HUES6 (cell line): ENCODE results near the gene LRP3.
"Not testable (repeated sequence)": the region's sequence is repeated elsewhere in the genome, so short reads cannot be mapped to it uniquely, and the experiment has no call there.

Experiments
- H3K27ac ChIP-seq: 2 replicates; pipeline ENCODE4 v1.7.0; 2013; ENCODE audit warnings: low read depth, mild to moderate bottlenecking, low read length, inconsistent platforms
- H3K27me3 ChIP-seq: 2 replicates; pipeline ENCODE4 v1.6.1; 2013; ENCODE audit warnings: low read length; ENCODE audit not compliant: control insufficient read depth, insufficient read depth
- H3K36me3 ChIP-seq: 2 replicates; pipeline ENCODE4 v1.6.1; 2013; ENCODE audit warnings: low read length; ENCODE audit not compliant: control insufficient read depth, insufficient read depth
- H3K4me1 ChIP-seq: 2 replicates; pipeline ENCODE4 v1.6.1; 2013; ENCODE audit warnings: low read length; ENCODE audit not compliant: control insufficient read depth, insufficient read depth
- H3K4me3 ChIP-seq: 2 replicates; pipeline ENCODE4 v1.5.1; 2013; ENCODE audit warnings: low read depth, low read length
- H3K9ac ChIP-seq: one replicate; pipeline ENCODE4 v1.6.1; 2013; ENCODE audit warnings: mild to moderate bottlenecking, low read length
- H3K9me3 ChIP-seq: 2 replicates; pipeline ENCODE4 v1.6.1; 2013; ENCODE audit warnings: low read depth, low read length; ENCODE audit not compliant: control insufficient read depth, insufficient read depth

LRP3 gene

DNA sequence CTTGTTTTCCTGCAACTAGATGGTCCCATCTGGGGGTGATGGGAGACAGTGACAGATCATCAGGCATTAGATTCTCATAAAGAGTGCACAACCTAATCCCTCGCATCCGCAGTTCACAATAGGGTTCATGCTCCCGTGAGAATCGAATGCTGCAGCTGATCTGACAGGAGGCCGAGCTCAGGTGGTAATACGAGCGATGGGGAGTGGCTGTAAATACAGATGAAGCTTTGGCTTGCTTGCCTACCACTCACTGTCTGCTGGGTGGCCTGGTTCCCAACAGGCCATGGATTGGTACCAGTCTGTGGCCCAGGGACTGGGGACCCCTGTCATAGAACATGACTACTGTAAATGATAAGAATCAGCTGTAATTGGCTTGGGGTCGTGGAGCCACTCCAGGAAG, 34.2 kb upstream of the LRP3 start:
- H3K9me3 ChIP-seq: peaks cover 3% of the 10 kb centered on the region; the same call in 1 of the 2 replicates
- H3K27ac ChIP-seq: no peak overlapping the region
- no peaks in the 10 kb centered on the region for H3K36me3 ChIP-seq
- no peaks in the 10 kb centered on the region for H3K4me1 ChIP-seq
- H3K9ac ChIP-seq: no peak overlapping the region
- no peak overlapping the region for H3K4me3 ChIP-seq
- H3K27me3 ChIP-seq: no peaks in the 10 kb centered on the region

DNA sequence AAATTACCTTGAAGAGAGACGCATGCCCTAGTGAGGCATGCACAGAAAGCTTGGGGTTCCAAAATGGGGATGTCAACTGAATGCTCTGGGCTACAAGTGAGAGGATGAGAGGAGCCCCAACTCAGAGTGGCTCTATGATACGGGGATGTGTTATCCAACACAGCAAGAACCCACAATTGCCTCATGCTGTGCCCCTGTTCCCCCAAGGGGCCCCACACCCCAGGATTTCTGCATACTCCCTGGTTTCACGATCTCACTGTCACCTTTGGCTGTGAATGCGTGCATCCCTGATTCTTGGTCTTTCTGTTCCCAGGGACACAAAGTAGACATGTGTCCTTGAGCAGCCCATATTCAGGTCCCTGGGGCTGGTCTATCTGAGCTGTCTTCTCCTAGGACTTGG, 32.9 kb upstream of the LRP3 start:
- Histone ChIP-seq H3K9ac (no peak overlapping the region), H3K36me3 (no peaks in the 10 kb centered on the region), H3K27me3 (no peaks in the 10 kb centered on the region), H3K4me1 (no peaks in the 10 kb centered on the region), H3K27ac (no peak overlapping the region), H3K4me3 (no peak overlapping the region), H3K9me3 (peaks cover 3% of the 10 kb centered on the region; the same call in 1 of the 2 replicates)

DNA sequence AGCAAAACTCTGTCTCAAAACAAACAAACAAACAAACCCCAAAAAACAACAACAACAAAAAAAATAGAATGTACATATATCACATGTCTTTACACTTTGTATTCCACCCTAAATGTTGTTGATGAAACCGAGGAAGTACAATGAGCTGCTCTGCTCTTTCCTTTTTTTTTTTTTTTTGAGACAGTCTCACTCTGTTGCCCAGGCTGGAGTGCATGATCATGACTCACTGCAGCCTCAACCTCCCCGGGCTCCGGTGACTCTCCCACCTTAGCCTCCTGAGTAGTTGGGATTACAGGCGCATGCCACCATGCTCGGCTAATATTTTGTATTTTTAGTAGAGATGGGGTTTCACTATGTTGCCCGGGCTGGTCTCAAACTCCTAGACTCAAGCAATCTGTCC, 30.6 kb upstream of the LRP3 start:
- Histone ChIP-seq H3K4me1 (no peaks in the 10 kb centered on the region), H3K27me3 (no peaks in the 10 kb centered on the region), H3K36me3 (no peaks in the 10 kb centered on the region), H3K4me3 (no peak overlapping the region), H3K27ac (no peak overlapping the region), H3K9ac (no peak overlapping the region), H3K9me3 (peaks cover 9% of the 10 kb centered on the region)

DNA sequence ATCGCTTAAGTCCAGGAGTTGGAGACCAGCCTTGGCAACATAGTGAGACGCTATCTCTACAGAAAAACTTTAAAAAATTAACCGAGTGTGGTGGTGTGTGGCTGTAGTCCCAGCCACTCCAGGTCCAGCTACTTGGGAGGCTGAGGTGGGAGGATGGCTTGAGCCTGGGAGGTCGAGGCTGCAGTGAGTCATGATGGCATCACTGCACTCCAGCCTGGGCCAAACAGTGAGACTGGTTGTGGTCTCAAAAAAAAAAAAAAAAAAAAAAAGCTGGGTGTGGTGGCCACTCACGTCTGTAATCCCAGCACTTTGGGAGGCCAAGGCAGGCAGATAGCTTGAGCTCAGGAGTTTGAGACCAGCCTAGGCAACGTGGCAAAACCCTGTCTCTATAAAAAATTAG, 28.1 kb upstream of the LRP3 start:
- not testable (repeated sequence) for H3K4me3 ChIP-seq, H3K36me3 ChIP-seq, H3K27me3 ChIP-seq, H3K9ac ChIP-seq, H3K27ac ChIP-seq, H3K4me1 ChIP-seq
- peaks cover 11% of the 10 kb centered on the region for H3K9me3 ChIP-seq

DNA sequence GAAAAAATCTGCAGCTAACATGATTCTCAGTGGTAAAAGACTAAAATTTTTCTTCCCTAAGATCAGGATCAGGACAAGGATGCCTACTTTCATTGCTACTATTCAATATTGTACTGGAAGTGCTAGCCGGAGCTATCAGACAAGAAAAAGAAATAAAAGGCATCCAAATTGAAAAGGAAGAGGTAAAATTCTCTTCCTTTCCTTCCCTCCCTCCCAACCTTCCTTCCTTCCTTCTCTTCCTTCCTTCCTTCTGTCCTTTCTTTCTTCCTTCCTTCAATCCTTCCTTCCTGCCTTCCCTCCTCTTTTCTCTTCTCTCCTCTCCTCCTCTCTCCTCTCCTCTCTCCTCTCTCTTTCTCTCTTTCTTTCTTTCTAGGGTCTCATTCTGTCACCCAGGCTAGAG, 26.7 kb upstream of the LRP3 start:
- Histone ChIP-seq H3K4me3 (no peak overlapping the region), H3K27me3 (no peaks in the 10 kb centered on the region), H3K27ac (no peak overlapping the region), H3K9me3 (peaks cover 11% of the 10 kb centered on the region), H3K9ac (no peak overlapping the region), H3K4me1 (no peaks in the 10 kb centered on the region), H3K36me3 (no peaks in the 10 kb centered on the region)

DNA sequence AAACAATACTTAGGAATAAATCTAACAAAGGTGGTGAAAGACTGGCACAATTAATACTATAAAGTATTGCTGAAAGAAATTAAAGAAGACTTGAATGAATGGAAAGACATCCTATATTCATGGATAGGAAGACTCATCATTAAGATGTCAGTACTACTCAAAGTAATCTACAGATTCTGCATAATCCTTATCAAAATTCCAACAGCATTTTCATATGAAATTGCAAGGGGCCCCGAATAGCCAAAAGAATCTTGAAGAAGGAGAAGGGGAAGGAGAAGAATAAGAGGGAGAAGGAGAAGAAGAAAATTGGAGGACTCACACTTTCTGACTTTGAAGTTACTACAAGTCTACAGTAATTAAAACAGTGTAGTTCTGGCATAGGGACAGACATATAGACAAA, 25.6 kb upstream of the LRP3 start:
- peaks cover 5% of the 10 kb centered on the region; the same call in 1 of the 2 replicates for H3K4me1 ChIP-seq
- H3K9me3 ChIP-seq: peaks cover 11% of the 10 kb centered on the region
- H3K4me3 ChIP-seq: no peak overlapping the region
- H3K27me3 ChIP-seq: no peaks in the 10 kb centered on the region
- no peaks in the 10 kb centered on the region for H3K36me3 ChIP-seq
- H3K27ac ChIP-seq: no peak overlapping the region
- H3K9ac ChIP-seq: no peak overlapping the region

DNA sequence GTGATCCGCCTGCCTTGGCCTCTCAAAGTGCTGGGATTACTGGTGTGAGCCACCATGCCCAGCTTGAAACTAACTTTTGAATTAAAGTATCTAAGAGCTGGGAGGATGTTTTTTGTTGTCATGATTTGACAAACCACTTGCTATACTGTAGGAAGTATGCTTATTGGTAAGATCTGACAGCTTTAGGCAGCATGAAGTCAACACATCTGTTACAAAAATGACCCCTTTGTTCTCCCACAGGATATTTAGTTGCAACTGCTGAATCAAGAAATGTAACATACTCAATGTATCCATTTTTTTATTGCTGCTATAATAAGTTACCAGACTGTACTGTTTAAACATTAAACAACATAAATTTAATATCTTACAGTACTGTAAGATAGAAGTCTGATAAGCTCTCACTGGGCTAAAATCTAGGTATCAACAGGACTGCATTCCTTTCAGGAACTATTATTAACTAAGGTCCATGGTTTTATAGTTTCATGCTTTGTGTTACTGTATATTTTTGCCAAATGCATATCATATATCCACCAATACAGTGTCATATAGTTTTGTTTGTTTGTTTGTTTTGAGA, 22.8 kb upstream of the LRP3 start:
- Histone ChIP-seq H3K9me3 (peaks cover 11% of the 10 kb centered on the region), H3K27ac (no peak overlapping the region), H3K4me1 (peaks cover 12% of the 10 kb centered on the region), H3K4me3 (no peak overlapping the region), H3K36me3 (no peaks in the 10 kb centered on the region), H3K27me3 (no peaks in the 10 kb centered on the region), H3K9ac (no peak overlapping the region)

DNA sequence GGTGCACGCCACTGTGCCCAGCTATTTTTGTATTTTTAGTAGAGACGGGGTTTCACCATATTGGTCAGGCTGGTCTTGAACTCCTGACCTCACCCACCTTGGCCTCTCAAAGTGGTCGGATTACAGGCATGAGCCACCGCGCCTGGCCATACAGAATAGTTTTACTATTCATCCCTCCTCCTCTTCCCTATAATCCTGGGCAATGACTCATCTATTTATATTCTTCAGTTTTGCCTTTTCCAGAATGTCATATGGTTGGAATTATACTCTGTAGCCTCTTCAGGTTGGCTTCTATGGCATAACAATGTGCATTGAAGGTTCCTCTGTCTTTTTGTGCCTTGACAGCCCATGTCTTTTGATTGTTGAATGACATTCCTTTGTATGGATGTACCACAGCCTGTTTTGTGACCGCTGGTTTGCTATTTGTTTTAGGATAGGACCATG, 22.2 kb upstream of the LRP3 start:
- H3K4me1 ChIP-seq: peaks cover 12% of the 10 kb centered on the region
- no peak overlapping the region for H3K4me3 ChIP-seq
- H3K27ac ChIP-seq: no peak overlapping the region
- H3K27me3 ChIP-seq: no peaks in the 10 kb centered on the region
- no peak overlapping the region for H3K9ac ChIP-seq
- peaks cover 11% of the 10 kb centered on the region for H3K9me3 ChIP-seq
- H3K36me3 ChIP-seq: no peaks in the 10 kb centered on the region

DNA sequence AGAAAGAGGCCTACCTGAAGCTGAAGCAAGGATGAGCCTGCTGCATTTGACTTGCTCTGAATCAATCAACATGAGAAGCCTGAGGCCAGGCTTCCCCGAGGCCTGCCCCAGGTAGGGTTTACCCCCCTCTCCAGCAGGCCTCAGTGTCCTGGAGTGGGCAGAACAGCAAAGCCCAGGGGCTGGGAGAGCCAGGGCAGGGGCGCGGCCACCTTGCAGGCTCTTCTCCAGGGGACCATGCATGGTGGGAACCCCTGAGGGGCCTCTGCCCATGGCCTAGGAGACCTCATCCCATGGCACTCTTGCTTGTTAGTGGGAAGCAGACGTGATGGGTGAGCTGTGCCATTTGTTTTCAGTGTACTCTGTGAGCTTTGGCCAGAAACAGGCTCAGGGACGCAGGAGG, 19.9 kb upstream of the LRP3 start:
- H3K4me1 ChIP-seq: peaks cover 12% of the 10 kb centered on the region
- no peak overlapping the region for H3K9ac ChIP-seq
- peaks cover 9% of the 10 kb centered on the region for H3K27me3 ChIP-seq
- H3K27ac ChIP-seq: no peak overlapping the region
- H3K4me3 ChIP-seq: no peak overlapping the region
- H3K36me3 ChIP-seq: no peaks in the 10 kb centered on the region
- peaks cover 2% of the 10 kb centered on the region; the same call in 1 of the 2 replicates for H3K9me3 ChIP-seq

DNA sequence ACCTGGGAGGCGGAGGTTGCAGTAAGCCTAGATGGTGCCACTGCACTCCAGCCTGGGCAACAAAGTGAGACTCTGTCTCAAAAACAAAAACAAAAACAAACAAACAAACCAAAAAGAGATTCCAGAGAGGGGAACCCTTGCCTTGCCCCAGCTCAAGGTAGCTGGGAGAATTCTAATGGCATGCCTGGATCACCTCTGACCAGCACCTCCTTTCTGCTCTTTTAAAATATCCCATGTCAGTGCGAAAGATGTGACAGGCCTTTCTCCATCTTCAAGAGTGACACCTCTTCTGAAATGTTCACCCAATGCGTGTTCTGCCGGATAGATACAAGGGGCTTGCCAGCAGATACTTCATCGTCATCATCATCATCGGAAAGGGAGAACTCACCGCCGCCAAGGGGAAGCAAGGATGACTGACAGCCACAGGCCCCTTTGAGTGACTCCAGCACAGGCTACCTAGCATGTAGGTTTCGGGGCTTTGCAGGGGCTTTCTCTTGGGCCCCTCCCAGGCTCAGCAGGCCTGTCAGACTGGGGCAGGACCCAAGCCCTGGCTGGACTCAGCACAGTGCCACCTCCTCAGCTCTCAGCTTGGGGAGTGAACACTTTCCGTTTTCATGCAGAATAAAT, 18.9 kb upstream of the LRP3 start:
- peak overlapping the region; percentile 78 for H3K4me3 ChIP-seq
- peaks cover 12% of the 10 kb centered on the region for H3K4me1 ChIP-seq
- H3K9me3 ChIP-seq: no peaks in the 10 kb centered on the region
- no peaks in the 10 kb centered on the region for H3K36me3 ChIP-seq
- H3K27ac ChIP-seq: no peak overlapping the region
- no peak overlapping the region for H3K9ac ChIP-seq
- peaks cover 9% of the 10 kb centered on the region for H3K27me3 ChIP-seq

DNA sequence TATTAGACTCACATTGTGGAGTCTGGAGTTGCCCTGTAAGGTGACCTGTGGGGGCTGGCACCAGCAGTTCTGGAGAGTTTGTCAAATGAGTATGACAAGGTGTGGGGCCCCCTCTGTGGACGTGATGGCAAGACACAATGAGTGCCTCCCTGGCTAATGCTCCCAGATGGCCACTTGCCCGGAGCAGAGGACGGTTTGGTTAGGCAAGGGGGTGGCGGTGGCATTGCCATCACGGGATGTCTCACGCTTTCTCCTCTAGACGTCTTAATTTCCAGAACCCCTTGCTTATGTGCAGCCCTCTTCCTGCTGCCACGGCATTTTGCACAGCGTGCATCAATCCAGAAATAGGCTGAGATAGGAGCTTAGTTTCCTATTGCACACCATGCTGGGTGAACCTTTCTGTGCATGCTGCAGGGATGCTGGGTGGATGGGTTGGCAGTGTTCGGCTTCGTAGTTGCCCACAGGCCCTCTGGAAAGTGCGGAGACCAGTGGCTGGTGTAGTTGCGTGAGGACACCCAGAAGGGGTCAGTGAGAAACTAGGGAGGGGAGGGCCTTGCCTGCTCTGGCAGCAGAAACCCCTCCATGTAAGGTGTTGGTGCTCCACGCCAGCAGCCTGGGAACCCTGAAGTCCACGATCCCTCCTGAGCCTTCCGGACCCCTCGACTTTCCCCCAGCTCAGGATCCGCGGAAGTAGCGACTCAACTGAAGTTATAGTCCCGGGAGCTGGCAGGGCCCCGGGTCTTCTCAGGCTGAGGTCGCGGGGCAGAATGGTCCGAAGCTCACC, 18.1 kb upstream of the LRP3 start:
- Histone ChIP-seq H3K27ac (peak overlapping the region; percentile 76), H3K9ac (peak overlapping the region; percentile 86), H3K4me3 (peak overlapping the region; percentile 78), H3K9me3 (no peaks in the 10 kb centered on the region), H3K36me3 (no peaks in the 10 kb centered on the region), H3K27me3 (peaks cover 9% of the 10 kb centered on the region), H3K4me1 (peaks cover 12% of the 10 kb centered on the region)
